HG02798 (cell line): ENCODE measurements around the gene CACNG6.

Source experiments
- ATAC-seq: cut with Tn5 transposase; IDR thresholded peaks from one replicate; pipeline ENCODE4 v1.9.1; 2021; ENCODE audit warnings: mild to moderate bottlenecking; ENCODE audit not compliant: unreplicated experiment, poor library complexity

CACNG6 gene

DNA sequence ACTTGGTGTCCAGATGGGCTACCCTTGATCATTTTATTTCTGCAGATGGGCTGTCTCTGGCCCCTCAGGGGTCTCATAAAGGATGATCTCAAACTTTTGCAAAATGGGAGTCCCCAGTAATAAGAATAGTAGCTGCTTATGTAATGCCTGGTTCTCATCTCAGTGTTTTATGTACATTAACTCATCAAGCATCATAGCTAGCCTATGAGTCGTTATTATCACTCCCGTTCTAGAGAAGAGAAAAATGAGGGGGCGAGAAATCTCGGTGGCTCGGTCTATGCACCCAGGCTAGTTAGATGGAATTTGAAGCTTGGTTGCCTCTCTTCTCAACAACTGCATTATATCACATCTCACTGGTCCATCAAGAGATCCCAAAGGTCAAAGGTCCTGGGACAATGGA is 3.4 kb downstream of the CACNG6 start:
- no peak for ATAC-seq

GRCh38 chr19:53998223-53998622 is 6.8 kb downstream of the CACNG6 start:
- ATAC-seq, result no peak

- no peak for ATAC-seq
These were observed 8.3 kb downstream of the CACNG6 start for GRCh38 chr19:53999694-54000093.

DNA sequence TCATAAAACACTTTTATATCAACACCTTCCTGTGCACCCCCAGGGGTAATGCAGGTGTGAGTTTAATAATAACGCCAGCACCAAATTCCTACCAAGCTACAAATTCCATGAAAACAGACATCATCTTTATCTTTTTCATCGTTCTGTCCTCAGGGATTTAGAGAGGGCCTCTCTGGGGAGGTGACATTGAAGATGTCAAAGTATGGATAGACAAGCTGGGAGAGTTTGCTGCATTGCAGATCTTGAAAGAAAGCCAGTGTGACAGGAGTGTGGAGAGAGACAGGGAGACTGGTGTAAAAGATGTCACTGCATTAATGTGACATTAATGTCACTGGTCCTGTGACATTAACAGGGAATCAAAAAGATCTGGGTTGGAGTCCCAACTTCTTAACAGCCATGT is 10.1 kb downstream of the CACNG6 start:
- no peak for ATAC-seq

GRCh38 chr19:54002495-54003315 is 11.3 kb downstream of the CACNG6 start:
- no peak for ATAC-seq

DNA sequence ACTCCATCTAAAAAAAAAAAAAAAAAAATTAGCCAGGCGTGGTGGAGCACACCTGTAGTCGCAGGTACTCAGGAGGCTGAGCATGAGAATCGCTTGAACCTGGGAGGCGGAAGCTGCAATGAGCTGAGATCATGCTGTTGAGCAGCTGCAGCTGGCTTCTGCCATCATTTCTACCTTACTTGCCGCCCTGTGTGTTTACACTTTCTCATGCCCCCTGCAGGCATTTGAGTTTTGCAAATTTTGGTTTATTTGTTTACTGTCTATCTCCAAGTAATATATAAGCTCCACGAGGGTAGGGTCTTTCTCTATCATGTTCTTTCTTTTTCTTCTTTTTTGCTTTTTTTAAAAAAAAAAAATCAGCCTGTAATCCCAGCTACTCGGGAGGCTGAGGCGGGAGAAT is 18.0 kb downstream of the CACNG6 start:
- no peak for ATAC-seq

DNA sequence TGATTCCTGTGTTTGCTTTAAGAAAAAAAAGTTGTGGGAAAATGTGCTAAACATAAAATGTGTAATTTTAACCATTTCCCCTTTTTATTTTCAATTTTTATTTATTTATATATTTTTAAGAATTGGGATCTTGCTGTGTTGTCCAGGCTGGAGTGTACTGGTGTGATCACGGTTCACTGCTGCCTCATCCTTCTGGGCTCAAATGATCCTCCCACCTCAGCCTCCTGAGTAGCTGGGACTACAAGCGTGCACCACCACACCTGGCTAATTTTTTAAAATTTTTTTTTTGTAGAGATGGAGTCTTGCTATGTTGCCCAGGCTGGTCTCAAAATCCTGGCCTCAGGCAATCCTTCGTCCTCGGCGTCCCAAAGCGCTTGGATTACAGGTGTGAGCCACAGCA is 19.0 kb downstream of the CACNG6 start:
- no peak for ATAC-seq

DNA sequence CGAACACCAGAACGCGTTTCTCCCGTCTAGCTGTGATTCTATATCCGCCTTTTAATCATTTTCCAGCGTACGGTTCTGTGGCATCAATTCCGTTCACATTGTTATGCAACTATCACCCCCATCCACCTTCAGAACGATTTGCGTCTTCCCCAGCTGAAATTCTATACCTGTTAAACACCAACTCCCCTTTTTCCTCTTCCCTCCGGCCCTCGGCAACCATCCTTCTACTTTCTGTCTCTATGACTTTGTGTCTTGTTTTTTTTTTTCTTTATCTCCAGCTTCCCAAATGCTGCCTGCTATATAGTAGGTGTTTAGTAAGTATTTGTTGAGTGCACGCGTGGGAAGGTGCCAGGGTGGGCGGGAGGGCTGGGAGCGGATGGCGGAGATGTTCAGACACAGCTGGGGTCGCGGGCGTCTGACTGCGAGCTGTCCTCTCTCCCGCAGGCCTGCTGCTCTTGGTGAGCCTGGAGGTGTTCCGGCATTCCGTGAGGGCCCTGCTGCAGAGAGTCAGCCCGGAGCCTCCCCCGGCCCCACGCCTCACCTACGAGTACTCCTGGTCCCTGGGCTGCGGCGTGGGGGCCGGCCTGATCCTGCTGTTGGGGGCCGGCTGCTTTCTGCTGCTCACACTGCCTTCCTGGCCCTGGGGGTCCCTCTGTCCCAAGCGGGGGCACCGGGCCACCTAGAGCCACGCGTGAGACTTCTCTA is 20.2 kb downstream of the CACNG6 start:
- ATAC-seq, result no peak

DNA sequence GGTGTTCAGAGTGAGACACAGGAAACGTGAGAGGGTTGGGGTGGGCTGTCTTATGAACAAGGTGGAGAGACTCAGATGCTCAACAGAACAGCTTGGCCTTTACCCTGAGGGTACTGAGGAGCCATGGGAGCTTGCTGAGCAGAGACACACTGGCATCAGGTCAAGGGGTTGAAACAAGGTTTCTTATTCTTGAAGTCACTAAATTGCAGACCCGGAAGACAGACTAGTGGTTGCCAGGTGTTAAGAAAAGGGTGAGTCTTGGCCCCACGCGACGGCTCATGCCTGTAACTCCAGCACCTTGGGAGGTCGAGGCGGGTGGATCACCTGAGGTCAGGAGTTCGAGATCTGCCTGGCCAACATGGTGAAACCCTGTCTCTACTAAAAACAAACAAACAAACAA is 22.4 kb downstream of the CACNG6 start:
- no peak for ATAC-seq

GRCh38 chr19:54014920-54015560 is 23.6 kb downstream of the CACNG6 start:
- ATAC-seq, result no peak

GRCh38 chr19:54017261-54017660 is 25.8 kb downstream of the CACNG6 start:
- ATAC-seq, result no peak

DNA sequence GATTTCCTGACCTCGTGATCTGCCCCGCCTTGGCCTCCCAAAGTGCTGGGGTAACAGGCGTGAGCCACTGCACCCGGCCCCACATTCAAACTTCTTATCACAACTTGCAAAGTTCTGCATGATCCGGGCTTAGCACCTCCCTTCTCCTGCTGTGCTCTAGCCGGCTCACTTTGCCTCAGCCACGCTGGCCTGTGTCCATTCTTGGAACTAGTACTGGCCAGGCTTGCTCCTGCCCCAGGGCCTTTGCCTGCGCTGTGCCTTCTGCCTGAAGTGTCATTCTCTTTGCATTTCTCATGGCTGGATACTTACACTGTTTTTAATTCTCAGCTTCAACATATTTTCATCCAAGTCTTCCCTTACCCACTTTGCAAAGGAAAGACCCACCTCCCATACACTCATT is 29.9 kb downstream of the CACNG6 start:
- ATAC-seq, result no peak

- ATAC-seq, result no peak
These were observed 30.5 kb downstream of the CACNG6 start for GRCh38 chr19:54021932-54022331.

DNA sequence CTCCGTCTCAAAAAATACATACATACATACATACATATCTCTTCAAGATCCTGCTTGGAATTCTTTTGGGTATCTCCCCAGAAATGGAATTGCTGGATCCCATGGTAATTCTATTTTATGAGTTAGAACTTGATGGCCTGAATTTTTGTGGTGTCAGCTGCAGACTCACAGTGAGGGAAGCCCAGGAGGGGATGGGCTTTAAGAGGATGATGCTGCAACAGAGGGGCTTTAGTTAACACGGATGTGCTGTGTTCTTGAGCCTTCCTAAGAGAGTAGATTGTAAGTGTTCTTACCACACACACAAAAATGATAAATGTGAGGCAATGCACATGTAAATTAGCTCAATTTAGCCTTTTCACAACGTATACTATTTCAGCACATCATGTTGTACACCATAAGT is 31.8 kb downstream of the CACNG6 start:
- ATAC-seq, result no peak

GRCh38 chr19:54024660-54025059 is 33.2 kb downstream of the CACNG6 start:
- no peak for ATAC-seq

GRCh38 chr19:54026656-54027055 is 35.2 kb downstream of the CACNG6 start:
- ATAC-seq, result no peak

- no peak for ATAC-seq
These were observed 37.9 kb downstream of the CACNG6 start for GRCh38 chr19:54029301-54029700.

GRCh38 chr19:54029930-54030490 is 38.6 kb downstream of the CACNG6 start:
- ATAC-seq, result no peak

- no peak for ATAC-seq
These were observed 39.6 kb downstream of the CACNG6 start for GRCh38 chr19:54030895-54031586.
